Erythroblast (primary cell): ENCODE measurements around the gene STX8.

Experiments used
- GATA1 ChIP-seq: IDR thresholded peaks from 2 replicates; pipeline ENCODE4 v1.6.1; 2011; ENCODE audit warnings: low read depth, mild to moderate bottlenecking, control low read depth, low read length, moderate library complexity
- POLR2A ChIP-seq: IDR thresholded peaks from 2 replicates; pipeline ENCODE4 v1.6.1; 2011; ENCODE audit warnings: mild to moderate bottlenecking, low read length

DNA sequence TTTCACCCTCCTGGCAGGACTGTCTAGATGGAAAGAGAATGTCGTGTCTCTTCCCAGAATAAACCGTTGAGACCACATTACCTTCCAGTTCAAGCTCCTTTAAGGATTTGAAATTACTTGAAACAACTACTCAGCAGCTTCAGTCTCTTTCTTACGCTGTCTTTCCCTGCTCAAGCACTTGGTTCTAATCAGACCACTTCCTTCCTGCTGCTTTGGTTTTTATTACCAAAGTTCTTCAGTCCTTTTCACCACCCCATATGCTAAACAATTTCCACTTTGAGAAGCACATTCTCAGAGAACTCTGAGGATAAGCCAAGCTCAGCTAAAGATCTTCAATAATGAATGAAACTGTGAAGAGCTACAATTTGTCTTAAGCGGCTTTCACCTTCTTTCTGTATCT lies 105.4 kb downstream of the STX8 start:
- TF ChIP-seq POLR2A (no peak), GATA1 (no peak)
